ENCODE measurements around the gene ABI3BP. TPM values are rescaled to one million over a fixed set of nuclear protein-coding genes. Genes with fewer than 3 reads are reported as not detected.

Gene ABI3BP
- total RNA-seq, 2 donors from 2014 or later: 16.4 to 34.6 TPM

DNA sequence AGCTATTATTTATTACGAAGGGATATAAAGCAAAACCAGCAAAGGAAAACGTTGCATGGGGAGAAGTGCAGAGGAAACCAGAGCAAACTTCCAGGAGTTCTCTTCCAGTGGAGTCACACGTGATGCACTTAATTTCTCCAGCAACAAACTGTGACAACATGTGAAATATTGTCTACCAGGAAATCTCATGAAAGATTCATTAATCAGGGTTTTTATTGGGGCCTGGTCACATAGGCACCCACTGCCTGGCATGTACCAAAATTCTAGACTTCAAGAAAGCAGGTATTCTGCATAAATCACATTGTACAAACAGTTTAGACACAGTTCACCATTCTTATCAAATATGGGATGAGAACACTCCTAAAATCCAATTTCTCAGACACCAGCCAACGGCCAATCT is 289.4 kb downstream of the ABI3BP start:
- H3K4me3 ChIP-seq: no peak overlapping the region

DNA sequence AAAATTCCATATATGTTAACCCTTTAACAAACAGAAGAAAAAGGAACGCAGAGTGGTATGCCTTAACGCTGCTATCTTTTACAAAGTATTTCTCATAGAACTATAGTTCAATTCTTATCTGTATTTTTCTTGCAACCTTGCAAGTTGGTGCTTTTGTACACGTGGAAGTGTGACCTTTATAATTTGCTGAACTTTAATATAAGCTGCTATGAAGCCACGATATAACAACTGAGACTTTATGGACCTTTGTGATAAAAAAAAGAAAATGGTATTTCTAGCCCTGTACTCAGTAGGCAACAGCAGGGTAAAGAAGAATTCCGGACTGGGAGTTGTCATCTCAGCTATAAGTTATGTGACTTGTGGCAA is 290.3 kb downstream of the ABI3BP start:
- intact Hi-C loops (cut with DNase I): no loop called here
- Histone ChIP-seq H3K27me3 (no peaks in the 10 kb centered on the region), H3K27ac (no peak overlapping the region), H3K9me3 (no peaks in the 10 kb centered on the region), H3K36me3 (no peaks in the 10 kb centered on the region), H3K4me1 (no peaks in the 10 kb centered on the region), H3K4me3 (no peak overlapping the region), H3K9ac (ENCODE audit: low read depth in 2 of 2, low read length in 2 of 2) (no peak overlapping the region)
- TF ChIP-seq, protein P1, sequence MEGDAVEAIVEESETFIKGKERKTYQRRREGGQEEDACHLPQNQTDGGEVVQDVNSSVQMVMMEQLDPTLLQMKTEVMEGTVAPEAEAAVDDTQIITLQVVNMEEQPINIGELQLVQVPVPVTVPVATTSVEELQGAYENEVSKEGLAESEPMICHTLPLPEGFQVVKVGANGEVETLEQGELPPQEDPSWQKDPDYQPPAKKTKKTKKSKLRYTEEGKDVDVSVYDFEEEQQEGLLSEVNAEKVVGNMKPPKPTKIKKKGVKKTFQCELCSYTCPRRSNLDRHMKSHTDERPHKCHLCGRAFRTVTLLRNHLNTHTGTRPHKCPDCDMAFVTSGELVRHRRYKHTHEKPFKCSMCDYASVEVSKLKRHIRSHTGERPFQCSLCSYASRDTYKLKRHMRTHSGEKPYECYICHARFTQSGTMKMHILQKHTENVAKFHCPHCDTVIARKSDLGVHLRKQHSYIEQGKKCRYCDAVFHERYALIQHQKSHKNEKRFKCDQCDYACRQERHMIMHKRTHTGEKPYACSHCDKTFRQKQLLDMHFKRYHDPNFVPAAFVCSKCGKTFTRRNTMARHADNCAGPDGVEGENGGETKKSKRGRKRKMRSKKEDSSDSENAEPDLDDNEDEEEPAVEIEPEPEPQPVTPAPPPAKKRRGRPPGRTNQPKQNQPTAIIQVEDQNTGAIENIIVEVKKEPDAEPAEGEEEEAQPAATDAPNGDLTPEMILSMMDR (IDR thresholded peaks at IDR 0.05): no peak
- DNase-seq: no peak

More for the DNA sequence above, 289.4 kb downstream of the ABI3BP start:
- TF ChIP-seq, protein P1 (IDR thresholded peaks at IDR 0.05): no peak
- intact Hi-C loops (cut with DNase I): no loop called here
- Histone ChIP-seq H3K4me1 (no peaks in the 10 kb centered on the region), H3K27ac (no peak overlapping the region), H3K9ac (ENCODE audit: low read depth in 2 of 2, low read length in 2 of 2) (no peak overlapping the region), H3K36me3 (no peaks in the 10 kb centered on the region), H3K9me3 (no peaks in the 10 kb centered on the region), H3K27me3 (no peaks in the 10 kb centered on the region)
- DNase-seq: no peak

DNA sequence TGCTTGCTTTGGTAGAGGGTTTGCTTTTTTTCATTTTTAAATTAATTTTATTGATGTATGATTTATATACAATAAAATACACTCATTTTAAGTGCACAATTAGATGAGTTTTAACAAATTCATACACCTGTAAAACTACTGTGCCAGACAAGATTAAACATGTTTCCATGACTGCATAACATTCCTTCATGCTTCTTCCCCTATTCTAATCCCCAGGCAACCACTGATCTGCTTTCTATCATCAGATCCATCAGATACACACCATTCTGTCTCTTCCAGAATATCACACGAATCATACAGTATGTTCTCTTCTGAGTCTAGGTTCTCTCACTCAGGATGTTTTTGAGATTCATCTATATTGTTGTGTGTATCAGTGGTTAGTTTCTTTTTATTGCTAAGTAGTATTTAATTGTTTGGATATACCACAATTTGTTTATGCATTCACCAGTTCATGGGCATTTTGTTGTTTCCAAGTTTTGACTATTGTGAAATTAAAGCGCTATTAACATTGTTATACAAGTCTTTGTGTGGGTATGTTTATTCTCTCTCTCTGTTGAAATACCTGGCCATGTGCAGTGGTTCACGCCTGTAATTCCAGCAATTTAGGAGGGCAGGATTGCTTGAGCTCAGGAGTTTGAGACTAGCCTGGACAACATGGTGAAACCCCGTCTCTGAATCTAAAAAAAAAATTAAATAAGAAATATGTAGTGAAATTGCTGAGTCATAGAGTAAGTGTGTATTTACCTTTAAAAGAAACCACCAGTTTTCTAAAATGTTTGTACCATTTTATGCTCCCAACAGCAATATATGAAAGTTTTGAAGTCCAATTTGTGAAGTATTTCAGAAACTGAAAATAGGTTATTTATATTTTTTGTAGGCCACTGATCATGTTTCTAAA is 290.9 kb downstream of the ABI3BP start:
- Histone ChIP-seq H3K9me3 (no peaks in the 10 kb centered on the region), H3K4me1 (no peaks in the 10 kb centered on the region), H3K27me3 (no peaks in the 10 kb centered on the region), H3K4me3 (no peak overlapping the region), H3K27ac (no peak overlapping the region), H3K36me3 (no peaks in the 10 kb centered on the region), H3K9ac (ENCODE audit: low read depth in 2 of 2, low read length in 2 of 2) (no peak overlapping the region)
- TF ChIP-seq, protein P1 (IDR thresholded peaks at IDR 0.05): no peak
- no peak for DNase-seq
- intact Hi-C loops (cut with DNase I): no loop called here

DNA sequence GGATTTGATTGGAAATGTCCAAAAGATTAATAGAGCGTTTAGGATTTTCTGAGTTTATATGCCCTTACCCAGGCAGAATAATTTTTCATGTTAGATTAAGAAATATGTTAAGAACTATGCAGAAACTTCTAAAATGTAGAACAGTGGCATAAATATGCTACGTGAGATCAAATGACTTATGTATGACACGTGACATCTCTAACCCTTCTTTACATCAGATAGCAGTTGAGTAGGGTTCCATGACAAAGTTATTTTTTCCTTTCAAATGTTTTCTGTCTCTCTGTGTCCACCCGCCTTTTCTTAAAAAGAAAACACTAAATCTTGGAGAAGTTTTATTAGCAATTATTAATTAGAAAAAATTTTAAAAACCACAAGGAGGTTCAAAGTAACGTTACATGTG is 292.5 kb downstream of the ABI3BP start:
- TF ChIP-seq, protein P1 (IDR thresholded peaks at IDR 0.05): no peak
- intact Hi-C loops (cut with DNase I): no loop called here

More for the DNA sequence above, 292.5 kb downstream of the ABI3BP start:
- Histone ChIP-seq H3K4me3 (no peak overlapping the region), H3K36me3 (no peaks in the 10 kb centered on the region), H3K27me3 (no peaks in the 10 kb centered on the region), H3K9ac (ENCODE audit: low read depth in 2 of 2, low read length in 2 of 2) (no peak overlapping the region), H3K9me3 (no peaks in the 10 kb centered on the region), H3K4me1 (no peaks in the 10 kb centered on the region), H3K27ac (no peak overlapping the region)
- DNase-seq: no peak

Measured in colonic mucosa (tissue), 4 donors.